C4-2B (cell line): ENCODE measurements around the gene FLAD1.
A peak's percentile ranks its signal among the peaks of the same experiment; 100 is the strongest.

Experiments used
- H3K27ac ChIP-seq: fragments of 450-650 bp; 2 replicates; pipeline ENCODE4 v1.5.1; 2017
- CTCF ChIP-seq: fragments of 450-650 bp; conservative IDR thresholded peaks from 2 replicates; pipeline ENCODE4 v1.5.1; 2017; ENCODE audit warnings: mild to moderate bottlenecking
- ZFX ChIP-seq: fragments of 450-650 bp; IDR thresholded peaks from 2 replicates; pipeline ENCODE4 v1.6.1; 2017

The FLAD1 gene

GRCh38 chr1:155000411-155000725 lies 17.2 kb downstream of the FLAD1 start:
- TF ChIP-seq CTCF (no peak), ZFX (no peak)
- H3K27ac ChIP-seq = peak overlapping the region; percentile 99

DNA sequence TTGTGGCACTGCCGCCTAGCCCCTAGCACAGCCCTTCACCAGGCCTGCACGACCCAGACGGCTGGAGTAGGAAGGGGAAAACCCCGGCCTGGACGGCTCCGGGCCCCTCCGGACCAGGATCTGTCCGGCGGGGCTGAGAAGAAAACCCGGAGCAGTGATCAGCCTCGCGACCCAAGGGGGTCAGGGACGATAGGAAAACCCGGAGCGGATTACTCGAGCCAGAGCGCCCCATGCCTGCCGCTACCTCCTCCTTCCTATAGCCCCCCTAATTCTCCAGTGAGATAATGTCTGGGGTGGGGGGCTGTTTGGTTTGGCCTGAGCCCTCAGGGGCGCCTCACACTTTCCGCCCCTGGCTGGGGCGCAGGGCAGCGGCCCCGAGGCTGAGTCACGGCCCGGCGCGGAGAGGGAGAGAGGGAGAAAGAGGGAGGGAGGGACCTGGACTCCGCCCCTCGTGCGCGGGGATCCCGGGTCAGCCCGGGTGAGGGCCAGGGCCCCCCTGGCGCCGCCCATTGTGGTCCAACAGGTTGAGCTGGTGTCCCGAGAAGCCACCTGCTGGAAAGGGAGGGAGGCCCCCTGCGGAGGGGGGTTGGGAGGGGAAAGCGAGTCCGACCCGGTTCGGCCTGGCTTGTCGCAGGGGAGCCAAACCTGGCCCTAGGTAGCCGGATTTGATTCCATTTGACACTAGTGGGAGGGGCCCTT lies 17.7 kb downstream of the FLAD1 start:
- TF ChIP-seq ZFX (no peak; the same call in 1 of the 2 replicates), CTCF (no peak)
- H3K27ac ChIP-seq = peak overlapping the region; percentile 99

- TF ChIP-seq ZFX (no peak), CTCF (no peak)
- peak overlapping the region; percentile 99 for H3K27ac ChIP-seq
These were observed 18.2 kb downstream of the FLAD1 start for GRCh38 chr1:155001425-155001674.

GRCh38 chr1:155001675-155002463 lies 18.7 kb downstream of the FLAD1 start:
- peak overlapping the region; percentile 99 for H3K27ac ChIP-seq
- TF ChIP-seq CTCF (no peak; the same call in 1 of the 2 replicates), ZFX (no peak)

DNA sequence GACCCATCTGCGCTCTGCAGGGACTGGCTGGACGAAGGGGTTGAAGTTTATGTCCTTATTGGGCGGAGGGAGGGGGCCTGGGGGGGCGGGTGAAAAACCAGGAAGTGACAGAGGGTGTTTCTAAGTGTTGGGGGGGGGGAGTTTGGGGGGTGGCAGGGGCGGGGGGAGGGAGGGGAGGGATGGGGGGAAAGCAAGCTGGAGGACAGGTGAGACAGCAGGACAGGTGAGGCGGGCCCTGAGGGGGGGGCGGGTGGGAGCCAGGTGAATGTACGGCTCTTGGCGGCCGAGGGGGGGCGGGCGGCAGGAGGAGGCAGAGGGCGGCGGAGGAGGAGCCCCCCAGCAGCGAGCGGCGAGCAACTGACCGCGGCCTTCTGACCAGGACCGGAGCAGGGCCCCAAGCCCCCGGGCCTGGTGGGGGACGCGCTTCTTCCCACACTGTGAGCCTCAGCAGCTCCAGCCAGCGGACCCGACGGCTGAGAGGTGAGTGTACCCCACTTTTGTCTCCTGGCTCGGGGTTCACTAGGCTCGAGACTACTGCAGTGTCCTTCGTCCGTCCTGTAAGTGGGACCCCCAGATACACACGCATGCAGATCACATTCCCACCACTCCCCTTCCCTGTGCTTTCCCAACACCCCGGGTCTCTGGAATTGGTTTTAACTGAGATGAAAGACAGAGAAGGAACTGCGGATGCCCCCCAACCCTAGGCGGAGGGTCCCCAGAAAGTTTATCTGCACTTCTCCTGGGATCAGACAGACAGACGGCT lies 19.5 kb downstream of the FLAD1 start, which contains the start of gene ZBTB7B:
Gene ZBTB7B, plus strand, starts transcription at position 339 of the 763 bp plus-strand sequence. CDS start 11,859 bp downstream, outside the sequence.
- TF ChIP-seq CTCF (no peak), ZFX (peak; percentile 53; the same call in 1 of the 2 replicates)
- H3K27ac ChIP-seq = peak within 1 kb of the TSS; percentile 99

DNA sequence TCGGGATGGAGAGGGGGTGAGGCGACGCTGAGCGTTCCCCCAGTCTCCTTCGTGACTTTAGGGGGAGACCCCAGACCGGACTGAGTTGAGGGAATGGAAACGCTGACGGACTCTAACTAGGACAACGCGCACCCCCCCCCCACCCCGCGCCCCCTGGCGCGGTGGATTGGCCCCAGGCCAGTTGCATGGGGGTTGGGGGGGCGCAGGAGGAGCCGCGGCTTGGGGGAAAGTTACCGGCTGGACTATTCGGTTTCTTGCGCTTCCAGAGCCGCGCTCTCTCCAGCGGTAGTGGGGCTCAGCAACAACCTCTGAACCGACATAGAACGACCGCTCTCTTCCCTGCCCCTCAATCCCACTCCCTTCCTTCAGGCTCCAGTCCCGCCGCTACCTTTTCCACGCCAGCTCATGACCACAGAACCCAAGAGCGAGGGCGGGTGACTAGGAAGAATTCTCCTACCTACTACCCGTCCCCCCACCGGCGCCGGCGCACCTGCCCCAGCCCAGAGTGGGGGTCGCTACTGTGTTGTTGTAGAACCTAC lies 20.2 kb downstream of the FLAD1 start:
- peak overlapping the region; percentile 99 for H3K27ac ChIP-seq
- TF ChIP-seq ZFX (no peak), CTCF (no peak)
